22Rv1 (cell line): ENCODE measurements around the gene CEP135.

ENCODE experiments used
- CTCF ChIP-seq: fragments of 450-650 bp; IDR thresholded peaks from 2 replicates; pipeline ENCODE4 v1.5.1; 2017; ENCODE audit warnings: mild to moderate bottlenecking
- ZFX ChIP-seq: fragments of 450-650 bp; IDR thresholded peaks from 2 replicates; pipeline ENCODE4 v1.6.1; 2017; ENCODE audit warnings: antibody characterized with exemption, borderline replicate concordance

GRCh38 chr4:55982976-55983375 is 34.2 kb downstream of the CEP135 start:
- no peak for TF ChIP-seq CTCF
- no peak for TF ChIP-seq ZFX
